Measurements from ENCODE around the gene RGS19. TPM values are rescaled to one million over a fixed set of nuclear protein-coding genes. Genes with fewer than 3 reads are reported as not detected.

The RGS19 gene
- total RNA-seq, 2 experiments from 2014 or later: 9.7 to 14.8 TPM

- H3K9me3 Mint-ChIP-seq: no peaks in the 10 kb centered on the region
- H3K36me3 ChIP-seq (ENCODE audit: insufficient read depth, low read length): no peaks in the 10 kb centered on the region
- no peak for TF ChIP-seq CTCF (IDR thresholded peaks at IDR 0.05)
- no peaks in the 10 kb centered on the region for H3K9me3 ChIP-seq (ENCODE audit: control insufficient read depth in 1 of 2, insufficient read depth in 1 of 2, low read length in 2 of 2)
- intact Hi-C loops (cut with DNase I, micrococcal nuclease): no loop called here
- H3K27me3 Mint-ChIP-seq: no peaks in the 10 kb centered on the region
- DNase-seq (peak in 1 of 14 experiments; percentile 19), ATAC-seq (ENCODE audit: poor library complexity) (no peak)
- H3K27ac ChIP-seq (ENCODE audit: low read depth in 1 of 2, low read length in 2 of 2): no peak overlapping the region
- H3K36me3 Mint-ChIP-seq (ENCODE audit: low read depth): no peaks in the 10 kb centered on the region
- H3K4me1 ChIP-seq (ENCODE audit: insufficient read depth, low read length): no peaks in the 10 kb centered on the region
- no peak overlapping the region for H3K4me3 Mint-ChIP-seq
- H3K27ac Mint-ChIP-seq: no peak overlapping the region
- no peak overlapping the region for H3K4me3 ChIP-seq (ENCODE audit: low read length)
- CTCF ChIA-PET: no interaction called here
- POLR2A ChIA-PET: no interaction called here
- H3K4me1 Mint-ChIP-seq (ENCODE audit: low read depth): no peaks in the 10 kb centered on the region
- no peaks in the 10 kb centered on the region for H3K27me3 ChIP-seq (ENCODE audit: control insufficient read depth in 1 of 2, insufficient read depth in 2 of 2, low read length in 2 of 2)
Measured at GRCh38 chr20:64112691-64113443, 33.5 kb upstream of the RGS19 start.

GRCh38 chr20:64111841-64112641 lies 32.7 kb upstream of the RGS19 start:
- POLR2A ChIA-PET: no interaction called here
- Mint-ChIP-seq H3K4me3 (no peak overlapping the region), H3K4me1 (ENCODE audit: low read depth) (no peaks in the 10 kb centered on the region), H3K27ac (no peak overlapping the region), H3K9me3 (no peaks in the 10 kb centered on the region), H3K36me3 (ENCODE audit: low read depth) (no peaks in the 10 kb centered on the region), H3K27me3 (no peaks in the 10 kb centered on the region)
- Histone ChIP-seq H3K27me3 (ENCODE audit: control insufficient read depth in 1 of 2, insufficient read depth in 2 of 2, low read length in 2 of 2) (no peaks in the 10 kb centered on the region), H3K4me3 (ENCODE audit: low read length) (no peak overlapping the region), H3K36me3 (ENCODE audit: insufficient read depth, low read length) (no peaks in the 10 kb centered on the region), H3K27ac (ENCODE audit: low read depth in 1 of 2, low read length in 2 of 2) (no peak overlapping the region), H3K9me3 (ENCODE audit: control insufficient read depth in 1 of 2, insufficient read depth in 1 of 2, low read length in 2 of 2) (no peaks in the 10 kb centered on the region), H3K4me1 (ENCODE audit: insufficient read depth, low read length) (no peaks in the 10 kb centered on the region)
- TF ChIP-seq CTCF (IDR thresholded peaks at IDR 0.05): no peak
- DNase-seq (peak in 1 of 14 experiments; percentile 20), ATAC-seq (ENCODE audit: poor library complexity) (no peak)
- CTCF ChIA-PET: no interaction called here
- intact Hi-C loops (cut with DNase I, micrococcal nuclease): no loop called here

GRCh38 chr20:64110411-64111068 lies 31.2 kb upstream of the RGS19 start:
- Histone ChIP-seq H3K27ac (ENCODE audit: low read depth in 1 of 2, low read length in 2 of 2) (no peak overlapping the region), H3K36me3 (ENCODE audit: insufficient read depth, low read length) (no peaks in the 10 kb centered on the region), H3K4me3 (ENCODE audit: low read length) (no peak overlapping the region), H3K27me3 (ENCODE audit: control insufficient read depth in 1 of 2, insufficient read depth in 2 of 2, low read length in 2 of 2) (no peaks in the 10 kb centered on the region), H3K4me1 (ENCODE audit: insufficient read depth, low read length) (no peaks in the 10 kb centered on the region), H3K9me3 (ENCODE audit: control insufficient read depth in 1 of 2, insufficient read depth in 1 of 2, low read length in 2 of 2) (no peaks in the 10 kb centered on the region)
- H3K4me1 Mint-ChIP-seq (ENCODE audit: low read depth): no peaks in the 10 kb centered on the region
- no peak overlapping the region for H3K4me3 Mint-ChIP-seq
- H3K36me3 Mint-ChIP-seq (ENCODE audit: low read depth): no peaks in the 10 kb centered on the region
- no peak for TF ChIP-seq CTCF (IDR thresholded peaks at IDR 0.05)
- ATAC-seq (ENCODE audit: poor library complexity) (no peak), DNase-seq (peak in 1 of 14 experiments; percentile 28)
- H3K9me3 Mint-ChIP-seq: no peaks in the 10 kb centered on the region
- H3K27ac Mint-ChIP-seq: no peak overlapping the region
- intact Hi-C loops (cut with DNase I, micrococcal nuclease): no loop called here
- no peaks in the 10 kb centered on the region for H3K27me3 Mint-ChIP-seq
- CTCF ChIA-PET: no interaction called here
- POLR2A ChIA-PET: no interaction called here
